ENCODE data around the gene CATSPERD. TPM values are rescaled to one million over a fixed set of nuclear protein-coding genes. Genes with fewer than 3 reads are reported as not detected.
A peak's percentile ranks its signal among the peaks of the same experiment; 100 is the strongest.

Gene CATSPERD
- not detected for total RNA-seq (ENCODE audit: unreplicated experiment)
- long read RNA-seq = 0 reads

GRCh38 chr19:5719961-5720790 is at the start of gene CATSPERD, which contains the start of gene LONP1:
Gene CATSPERD (plus strand): TSS chr19:5720637. CDS start chr19:5720738, 101 bp downstream.
Gene LONP1 (minus strand): TSS chr19:5720146. CDS start chr19:5720132, 14 bp downstream.
- no peaks in the 10 kb centered on the region for H3K36me3 Mint-ChIP-seq (ENCODE audit: unreplicated experiment)
- peaks cover 12% of the 10 kb centered on the region for H3K4me1 Mint-ChIP-seq (ENCODE audit: low read depth, unreplicated experiment)
- TF ChIP-seq CTCF (IDR thresholded peaks at IDR 0.05; ENCODE audit: partially characterized antibody, unreplicated experiment) = peak; percentile 86
- peaks cover 11% of the 10 kb centered on the region for H3K9me3 Mint-ChIP-seq (ENCODE audit: unreplicated experiment)
- peak within 1 kb of the TSS; percentile 89 for H3K4me3 Mint-ChIP-seq (ENCODE audit: unreplicated experiment)
- DNase-seq = peak; percentile 99
- peak within 1 kb of the TSS; percentile 87 for H3K27ac Mint-ChIP-seq (ENCODE audit: unreplicated experiment)
- peaks cover 7% of the 10 kb centered on the region for H3K27me3 Mint-ChIP-seq (ENCODE audit: unreplicated experiment)

GRCh38 chr19:5671600-5671999 is 48.8 kb upstream of the CATSPERD start:
- H3K9me3 Mint-ChIP-seq (ENCODE audit: unreplicated experiment) = peaks cover 9% of the 10 kb centered on the region
- H3K27me3 Mint-ChIP-seq (ENCODE audit: unreplicated experiment) = peaks cover 7% of the 10 kb centered on the region
- peaks cover 3% of the 10 kb centered on the region for H3K36me3 Mint-ChIP-seq (ENCODE audit: unreplicated experiment)
- DNase-seq = no peak
- peaks cover 10% of the 10 kb centered on the region for H3K4me1 Mint-ChIP-seq (ENCODE audit: low read depth, unreplicated experiment)
- H3K27ac Mint-ChIP-seq (ENCODE audit: unreplicated experiment) = no peak overlapping the region
- no peak overlapping the region for H3K4me3 Mint-ChIP-seq (ENCODE audit: unreplicated experiment)
- no peak for TF ChIP-seq CTCF (IDR thresholded peaks at IDR 0.05; ENCODE audit: partially characterized antibody, unreplicated experiment)

- no peak for DNase-seq
- Mint-ChIP-seq H3K4me1 (ENCODE audit: low read depth, unreplicated experiment) (peaks cover 10% of the 10 kb centered on the region), H3K27ac (ENCODE audit: unreplicated experiment) (no peak overlapping the region), H3K9me3 (ENCODE audit: unreplicated experiment) (peaks cover 9% of the 10 kb centered on the region), H3K36me3 (ENCODE audit: unreplicated experiment) (peaks cover 3% of the 10 kb centered on the region), H3K4me3 (ENCODE audit: unreplicated experiment) (no peak overlapping the region), H3K27me3 (ENCODE audit: unreplicated experiment) (peaks cover 5% of the 10 kb centered on the region)
- TF ChIP-seq CTCF (IDR thresholded peaks at IDR 0.05; ENCODE audit: partially characterized antibody, unreplicated experiment) = no peak
Measured at GRCh38 chr19:5672708-5673459, 47.6 kb upstream of the CATSPERD start.

- H3K9me3 Mint-ChIP-seq (ENCODE audit: unreplicated experiment) = peaks cover 9% of the 10 kb centered on the region
- H3K36me3 Mint-ChIP-seq (ENCODE audit: unreplicated experiment) = peaks cover 3% of the 10 kb centered on the region
- no peak overlapping the region for H3K27ac Mint-ChIP-seq (ENCODE audit: unreplicated experiment)
- H3K4me3 Mint-ChIP-seq (ENCODE audit: unreplicated experiment) = no peak overlapping the region
- H3K27me3 Mint-ChIP-seq (ENCODE audit: unreplicated experiment) = peaks cover 5% of the 10 kb centered on the region
- TF ChIP-seq CTCF (IDR thresholded peaks at IDR 0.05; ENCODE audit: partially characterized antibody, unreplicated experiment) = no peak
- peaks cover 10% of the 10 kb centered on the region for H3K4me1 Mint-ChIP-seq (ENCODE audit: low read depth, unreplicated experiment)
- DNase-seq = no peak
Measured at GRCh38 chr19:5673752-5674151, 46.7 kb upstream of the CATSPERD start.
